ENCODE data around the gene DPYD.

The DPYD gene

GRCh38 chr1:97352936-97353382 is 567.9 kb downstream of the DPYD start:
- H2BK12ac ChIP-seq (ENCODE audit: low read length): no peak overlapping the region
- no peak overlapping the region for H4K8ac ChIP-seq (ENCODE audit: low read depth, low read length)
- H3K4me2 ChIP-seq (ENCODE audit: insufficient read depth, low read length, poor library complexity, severe bottlenecking): no peak overlapping the region
- H3K9ac ChIP-seq (ENCODE audit: low read depth, low read length, poor library complexity): no peak overlapping the region
- no CpG with 5 or more reads among the region's 4 CpGs for WGBS, 2 donors (ENCODE audit: extremely low coverage in 2 of 2, insufficient read length in 2 of 2, insufficient replicate concordance in 1 of 2)
- H2BK5ac ChIP-seq (ENCODE audit: low read length): no peak overlapping the region
- H3K79me1 ChIP-seq (ENCODE audit: low read depth, low read length): no peaks in the 10 kb centered on the region
- no peak overlapping the region for H3K4me3 ChIP-seq (ENCODE audit: low read length in 2 of 2)
- H2BK15ac ChIP-seq (ENCODE audit: low read length): no peak overlapping the region
- no peak overlapping the region for H3K14ac ChIP-seq (ENCODE audit: low read length)
- peak overlapping the region; percentile 65 for H2AFZ ChIP-seq (ENCODE audit: low read length)
- H4K91ac ChIP-seq (ENCODE audit: low read depth, low read length, poor library complexity): no peak overlapping the region
- H3K4me1 ChIP-seq (ENCODE audit: control insufficient read depth in 2 of 2, insufficient read depth in 1 of 2, low read depth in 1 of 2, low read length in 2 of 2): peaks cover 6 to 20% of the 10 kb centered on the region in 2 donors
- H3K23ac ChIP-seq (ENCODE audit: low read depth, low read length, poor library complexity): no peak overlapping the region
- H3K18ac ChIP-seq (ENCODE audit: low read length): no peak overlapping the region
- no peak overlapping the region for H3K27ac ChIP-seq (replicated peaks; ENCODE audit: low read length)
- peaks cover 0 to 17% of the 10 kb centered on the region in 2 donors for H3K9me3 ChIP-seq (replicated peaks in 1 of 2; ENCODE audit: control insufficient read depth in 2 of 2, insufficient read depth in 1 of 2, low read depth in 1 of 2, low read length in 2 of 2)
- peak; percentile 18 for DNase-seq (ENCODE audit: low spot score)
- no peaks in the 10 kb centered on the region for H3K36me3 ChIP-seq (replicated peaks in 1 of 2; ENCODE audit: control insufficient read depth in 2 of 2, insufficient read depth in 2 of 2, low read length in 2 of 2)
- H3K4ac ChIP-seq (ENCODE audit: low read length): no peak overlapping the region
- H2AK5ac ChIP-seq (ENCODE audit: low read depth, low read length): no peak overlapping the region
- H3K27me3 ChIP-seq (ENCODE audit: control insufficient read depth in 3 of 3, insufficient read depth in 3 of 3, low read depth in 1 of 3, low read length in 3 of 3): peaks cover 0 to 2% (median 0%) of the 10 kb centered on the region in 3 experiments
- H2BK120ac ChIP-seq (ENCODE audit: low read depth, low read length): no peak overlapping the region

DNA sequence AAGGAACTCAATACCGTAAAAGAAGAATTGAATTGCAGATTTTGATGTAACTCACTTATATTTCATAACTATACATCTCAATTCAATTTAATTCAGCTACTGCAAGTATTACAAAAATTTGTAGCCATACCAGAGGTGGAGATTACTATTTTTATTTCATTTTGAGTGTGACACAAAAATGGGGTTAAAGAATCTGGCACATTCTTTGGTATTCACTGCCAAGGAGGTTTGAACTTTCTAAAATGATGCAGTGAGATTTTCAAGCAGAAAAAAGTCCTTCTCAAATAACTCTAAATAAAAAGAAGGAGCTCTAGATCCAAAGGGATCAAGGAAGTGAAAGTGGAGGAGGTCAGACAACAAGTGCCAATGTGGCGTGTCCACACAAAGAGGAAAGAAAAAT is 569.0 kb downstream of the DPYD start:
- Histone ChIP-seq H3K4ac (ENCODE audit: low read length) (no peak overlapping the region), H3K36me3 (replicated peaks in 1 of 2; ENCODE audit: control insufficient read depth in 2 of 2, insufficient read depth in 2 of 2, low read length in 2 of 2) (no peaks in the 10 kb centered on the region), H3K4me3 (ENCODE audit: low read length in 2 of 2) (no peak overlapping the region), H3K14ac (ENCODE audit: low read length) (no peak overlapping the region), H4K8ac (ENCODE audit: low read depth, low read length) (no peak overlapping the region), H2AFZ (ENCODE audit: low read length) (no peak overlapping the region), H2BK120ac (ENCODE audit: low read depth, low read length) (no peak overlapping the region), H3K23ac (ENCODE audit: low read depth, low read length, poor library complexity) (no peak overlapping the region), H3K18ac (ENCODE audit: low read length) (no peak overlapping the region), H2BK15ac (ENCODE audit: low read length) (no peak overlapping the region), H4K91ac (ENCODE audit: low read depth, low read length, poor library complexity) (no peak overlapping the region), H3K4me1 (ENCODE audit: control insufficient read depth in 2 of 2, insufficient read depth in 1 of 2, low read depth in 1 of 2, low read length in 2 of 2) (peaks cover 6 to 22% of the 10 kb centered on the region in 2 donors), H2AK5ac (ENCODE audit: low read depth, low read length) (no peak overlapping the region), H3K27me3 (ENCODE audit: control insufficient read depth in 3 of 3, insufficient read depth in 3 of 3, low read depth in 1 of 3, low read length in 3 of 3) (peaks cover 0 to 2% (median 0%) of the 10 kb centered on the region in 3 experiments), H3K27ac (replicated peaks; ENCODE audit: low read length) (no peak overlapping the region), H3K9ac (ENCODE audit: low read depth, low read length, poor library complexity) (no peak overlapping the region), H3K9me3 (replicated peaks in 1 of 2; ENCODE audit: control insufficient read depth in 2 of 2, insufficient read depth in 1 of 2, low read depth in 1 of 2, low read length in 2 of 2) (peaks cover 0 to 9% of the 10 kb centered on the region in 2 donors), H3K4me2 (ENCODE audit: insufficient read depth, low read length, poor library complexity, severe bottlenecking) (no peak overlapping the region), H2BK12ac (ENCODE audit: low read length) (no peak overlapping the region), H3K79me1 (ENCODE audit: low read depth, low read length) (no peaks in the 10 kb centered on the region), H2BK5ac (ENCODE audit: low read length) (no peak overlapping the region)
- DNase-seq (ENCODE audit: low spot score): no peak
- WGBS, 2 donors (ENCODE audit: extremely low coverage in 2 of 2, insufficient read length in 2 of 2, insufficient replicate concordance in 1 of 2): no CpG with 5 or more reads among the region's 2 CpGs

DNA sequence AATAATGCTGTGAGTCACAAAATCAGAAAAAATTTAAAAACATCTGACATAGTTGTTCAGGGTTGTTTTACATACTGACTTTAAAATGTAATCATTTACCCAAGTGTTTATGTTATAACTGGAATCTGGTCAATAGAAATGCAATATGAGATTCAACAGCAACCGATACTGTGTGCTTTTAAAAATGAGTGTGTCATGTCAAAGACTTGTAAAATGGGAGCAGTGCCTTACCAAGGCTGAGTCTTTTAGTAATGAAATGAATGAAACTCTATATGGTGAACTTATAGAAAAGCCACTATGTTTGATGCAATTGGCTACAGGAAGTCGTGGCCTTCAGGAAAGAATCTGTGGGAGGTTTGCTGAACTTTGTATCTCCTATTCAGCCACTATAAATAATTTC is 570.2 kb downstream of the DPYD start:
- H3K27ac ChIP-seq (replicated peaks; ENCODE audit: low read length): no peak overlapping the region
- H2BK5ac ChIP-seq (ENCODE audit: low read length): no peak overlapping the region
- no peak overlapping the region for H2AK5ac ChIP-seq (ENCODE audit: low read depth, low read length)
- peaks cover 0 to 2% (median 0%) of the 10 kb centered on the region in 3 experiments for H3K27me3 ChIP-seq (ENCODE audit: control insufficient read depth in 3 of 3, insufficient read depth in 3 of 3, low read depth in 1 of 3, low read length in 3 of 3)
- H3K9me3 ChIP-seq (replicated peaks in 1 of 2; ENCODE audit: control insufficient read depth in 2 of 2, insufficient read depth in 1 of 2, low read depth in 1 of 2, low read length in 2 of 2): peaks cover 0 to 4% of the 10 kb centered on the region in 2 donors
- H3K79me1 ChIP-seq (ENCODE audit: low read depth, low read length): no peaks in the 10 kb centered on the region
- no peak overlapping the region for H3K23ac ChIP-seq (ENCODE audit: low read depth, low read length, poor library complexity)
- no peak overlapping the region for H3K9ac ChIP-seq (ENCODE audit: low read depth, low read length, poor library complexity)
- no peak overlapping the region for H3K4me3 ChIP-seq (ENCODE audit: low read length in 2 of 2)
- H3K18ac ChIP-seq (ENCODE audit: low read length): no peak overlapping the region
- H2AFZ ChIP-seq (ENCODE audit: low read length): peak overlapping the region; percentile 9
- no peak overlapping the region for H3K4me2 ChIP-seq (ENCODE audit: insufficient read depth, low read length, poor library complexity, severe bottlenecking)
- no peak overlapping the region for H2BK15ac ChIP-seq (ENCODE audit: low read length)
- H4K91ac ChIP-seq (ENCODE audit: low read depth, low read length, poor library complexity): no peak overlapping the region
- no peaks in the 10 kb centered on the region for H3K36me3 ChIP-seq (replicated peaks in 1 of 2; ENCODE audit: control insufficient read depth in 2 of 2, insufficient read depth in 2 of 2, low read length in 2 of 2)
- H3K4me1 ChIP-seq (ENCODE audit: control insufficient read depth in 2 of 2, insufficient read depth in 1 of 2, low read depth in 1 of 2, low read length in 2 of 2): peaks cover 6 to 22% of the 10 kb centered on the region in 2 donors
- no CpG with 5 or more reads among the region's 2 CpGs for WGBS, 2 donors (ENCODE audit: extremely low coverage in 2 of 2, insufficient read length in 2 of 2, insufficient replicate concordance in 1 of 2)
- H3K14ac ChIP-seq (ENCODE audit: low read length): no peak overlapping the region
- H2BK120ac ChIP-seq (ENCODE audit: low read depth, low read length): no peak overlapping the region
- no peak for DNase-seq (ENCODE audit: low spot score)
- no peak overlapping the region for H3K4ac ChIP-seq (ENCODE audit: low read length)
- H2BK12ac ChIP-seq (ENCODE audit: low read length): no peak overlapping the region
- no peak overlapping the region for H4K8ac ChIP-seq (ENCODE audit: low read depth, low read length)

- Histone ChIP-seq H4K91ac (ENCODE audit: low read depth, low read length, poor library complexity) (no peak overlapping the region), H3K4me3 (ENCODE audit: low read length in 2 of 2) (no peak overlapping the region), H3K18ac (ENCODE audit: low read length) (no peak overlapping the region), H3K79me1 (ENCODE audit: low read depth, low read length) (no peaks in the 10 kb centered on the region), H3K4ac (ENCODE audit: low read length) (no peak overlapping the region), H2BK12ac (ENCODE audit: low read length) (no peak overlapping the region), H3K9me3 (replicated peaks in 1 of 2; ENCODE audit: control insufficient read depth in 2 of 2, insufficient read depth in 1 of 2, low read depth in 1 of 2, low read length in 2 of 2) (peaks cover 0 to 4% of the 10 kb centered on the region in 2 donors), H3K4me1 (ENCODE audit: control insufficient read depth in 2 of 2, insufficient read depth in 1 of 2, low read depth in 1 of 2, low read length in 2 of 2) (peaks cover 6 to 22% of the 10 kb centered on the region in 2 donors), H3K23ac (ENCODE audit: low read depth, low read length, poor library complexity) (no peak overlapping the region), H3K14ac (ENCODE audit: low read length) (no peak overlapping the region), H3K4me2 (ENCODE audit: insufficient read depth, low read length, poor library complexity, severe bottlenecking) (no peak overlapping the region), H2AFZ (ENCODE audit: low read length) (no peak overlapping the region), H3K27ac (replicated peaks; ENCODE audit: low read length) (no peak overlapping the region), H2BK120ac (ENCODE audit: low read depth, low read length) (no peak overlapping the region), H3K36me3 (replicated peaks in 1 of 2; ENCODE audit: control insufficient read depth in 2 of 2, insufficient read depth in 2 of 2, low read length in 2 of 2) (no peaks in the 10 kb centered on the region), H3K9ac (ENCODE audit: low read depth, low read length, poor library complexity) (no peak overlapping the region), H2BK5ac (ENCODE audit: low read length) (no peak overlapping the region), H2AK5ac (ENCODE audit: low read depth, low read length) (no peak overlapping the region), H2BK15ac (ENCODE audit: low read length) (no peak overlapping the region), H4K8ac (ENCODE audit: low read depth, low read length) (no peak overlapping the region), H3K27me3 (ENCODE audit: control insufficient read depth in 3 of 3, insufficient read depth in 3 of 3, low read depth in 1 of 3, low read length in 3 of 3) (peaks cover 0 to 2% (median 0%) of the 10 kb centered on the region in 3 experiments)
- DNase-seq (ENCODE audit: low spot score): no peak
Observed at GRCh38 chr1:97350241-97350640, 570.6 kb downstream of the DPYD start.

All from neuronal stem cell (in vitro differentiated cells).